Progenitor cell of endocrine pancreas (in vitro differentiated cells): ENCODE data around the gene QRICH1. TPM values are rescaled to one million over a fixed set of nuclear protein-coding genes. Genes with fewer than 3 reads are reported as not detected.
A peak's percentile ranks its signal among the peaks of the same experiment; 100 is the strongest.

Experiments used
- DNase-seq: peaks from one replicate; pipeline ENCODE4 v3.0.0; 2021; ENCODE audit warnings: low spot score; ENCODE audit not compliant: unreplicated experiment
- H3K27ac Mint-ChIP-seq: 2 replicates; pipeline ENCODE4 v1.8.0; 2021; ENCODE audit warnings: mild to moderate bottlenecking, moderate library complexity, mixed read lengths
- H3K27me3 Mint-ChIP-seq: 2 replicates; pipeline ENCODE4 v1.8.0; 2021; ENCODE audit warnings: mixed read lengths
- H3K36me3 Mint-ChIP-seq: 2 replicates; pipeline ENCODE4 v1.8.0; 2022; ENCODE audit warnings: mixed read lengths; ENCODE audit not compliant: insufficient read depth
- H3K4me1 Mint-ChIP-seq: 2 replicates; pipeline ENCODE4 v1.8.0; 2021; ENCODE audit warnings: low read depth, mixed read lengths
- H3K4me3 Mint-ChIP-seq: 2 replicates; pipeline ENCODE4 v1.8.0; 2021; ENCODE audit warnings: low read depth, mild to moderate bottlenecking, moderate library complexity, mixed read lengths
- H3K9me3 Mint-ChIP-seq: 2 replicates; pipeline ENCODE4 v1.8.0; 2021; ENCODE audit warnings: low read depth, mixed read lengths
- CTCF ChIP-seq: fragments of 200-600 bp; sonication (generic); IDR thresholded peaks from one replicate; pipeline ENCODE4 v1.5.0; 2021; ENCODE audit warnings: antibody characterized with exemption, mild to moderate bottlenecking; ENCODE audit not compliant: unreplicated experiment
- total RNA-seq: library from RNA; stranded (reverse); gene quantifications from 2 replicates; pipeline ENCODE4 v1.2.1, GENCODE V29; 2021

Gene QRICH1
- total RNA-seq, 1 donor from 2014 or later = 130 TPM

DNA sequence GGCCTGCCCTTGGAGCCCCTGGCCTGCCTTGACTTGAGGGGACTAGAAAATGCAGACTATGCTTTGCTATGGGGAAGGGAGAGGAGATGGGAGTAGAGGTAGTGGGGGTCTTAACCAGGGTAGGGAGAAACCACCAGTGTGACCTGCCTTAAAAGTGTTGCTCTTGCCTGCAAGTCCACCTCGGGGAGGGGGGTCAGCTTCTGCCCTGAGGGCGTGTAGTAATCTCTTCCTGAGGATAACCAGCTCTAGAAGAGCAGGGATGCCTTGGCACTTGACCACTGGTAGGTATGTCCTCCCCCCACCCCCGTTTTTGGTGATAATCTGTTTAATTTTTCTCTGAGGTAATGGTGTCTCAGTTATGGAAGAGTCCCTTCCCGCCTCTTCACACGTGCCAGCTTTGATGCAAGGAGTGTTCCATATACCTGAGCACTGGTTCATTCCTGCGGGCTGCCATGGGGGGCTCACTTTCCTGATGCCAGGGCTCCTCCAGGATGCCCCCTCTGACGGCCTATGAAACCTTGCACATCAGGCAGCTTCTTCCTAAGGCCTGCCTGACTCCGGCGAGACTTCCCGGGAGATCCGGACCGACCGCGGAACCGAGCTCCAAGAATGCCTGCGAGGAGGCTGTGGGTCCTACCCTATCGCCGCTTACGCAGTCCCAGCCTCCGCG is 104.6 kb downstream of the QRICH1 start:
- Mint-ChIP-seq H3K36me3 (peaks cover 7% of the 10 kb centered on the region), H3K4me3 (peak overlapping the region; percentile 90), H3K9me3 (no peaks in the 10 kb centered on the region), H3K27me3 (peaks cover 11% of the 10 kb centered on the region), H3K4me1 (peaks cover 20% of the 10 kb centered on the region), H3K27ac (peak overlapping the region; percentile 99)
- no peak for DNase-seq
- no peak for TF ChIP-seq CTCF

GRCh38 chr3:48985831-48986376 is 108.0 kb downstream of the QRICH1 start:
- Mint-ChIP-seq H3K27ac (no peak overlapping the region), H3K4me3 (no peak overlapping the region), H3K27me3 (no peaks in the 10 kb centered on the region)

GRCh38 chr3:48984663-48985062 is 109.2 kb downstream of the QRICH1 start:
- no peaks in the 10 kb centered on the region for H3K27me3 Mint-ChIP-seq
- H3K9me3 Mint-ChIP-seq = no peaks in the 10 kb centered on the region
- TF ChIP-seq CTCF = no peak
- H3K27ac Mint-ChIP-seq = no peak overlapping the region
- H3K36me3 Mint-ChIP-seq = peaks cover 11% of the 10 kb centered on the region
- H3K4me1 Mint-ChIP-seq = peaks cover 11% of the 10 kb centered on the region
- no peak overlapping the region for H3K4me3 Mint-ChIP-seq
- no peak for DNase-seq

More at GRCh38 chr3:48985831-48986376, 108.0 kb downstream of the QRICH1 start:
- TF ChIP-seq CTCF = no peak
- Mint-ChIP-seq H3K4me1 (peaks cover 11% of the 10 kb centered on the region), H3K36me3 (peaks cover 8% of the 10 kb centered on the region), H3K9me3 (no peaks in the 10 kb centered on the region)
- DNase-seq = no peak

- Mint-ChIP-seq H3K36me3 (peaks cover 16% of the 10 kb centered on the region), H3K27ac (no peak overlapping the region), H3K27me3 (no peaks in the 10 kb centered on the region), H3K4me1 (peaks cover 3% of the 10 kb centered on the region), H3K4me3 (no peak overlapping the region), H3K9me3 (no peaks in the 10 kb centered on the region)
- no peak for DNase-seq
- TF ChIP-seq CTCF = no peak
Measured at GRCh38 chr3:48983096-48983495, 110.8 kb downstream of the QRICH1 start.

DNA sequence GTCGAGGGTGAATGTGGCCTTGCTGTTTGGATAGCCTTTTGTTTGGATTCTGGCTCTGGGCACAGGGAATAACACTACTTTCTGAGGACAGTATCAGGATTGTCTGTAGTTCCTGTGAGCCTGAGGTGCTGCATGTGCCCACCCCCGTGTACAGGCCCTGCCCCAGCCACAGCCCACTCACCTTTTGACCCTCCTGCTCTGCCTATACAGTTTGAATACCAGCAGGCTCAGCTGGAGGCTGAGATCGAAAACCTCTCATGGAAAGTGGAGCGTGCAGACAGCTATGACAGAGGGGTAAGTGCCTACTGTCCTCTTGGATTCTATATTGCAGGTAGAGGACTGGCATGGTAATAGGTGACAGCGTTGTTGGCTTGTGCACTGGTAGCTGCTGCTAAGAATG is 111.2 kb downstream of the QRICH1 start:
- peaks cover 14% of the 10 kb centered on the region for H3K36me3 Mint-ChIP-seq
- TF ChIP-seq CTCF = no peak
- H3K9me3 Mint-ChIP-seq = no peaks in the 10 kb centered on the region
- H3K27me3 Mint-ChIP-seq = no peaks in the 10 kb centered on the region
- DNase-seq = no peak
- no peak overlapping the region for H3K4me3 Mint-ChIP-seq
- H3K4me1 Mint-ChIP-seq = no peaks in the 10 kb centered on the region
- no peak overlapping the region for H3K27ac Mint-ChIP-seq
